IPS-20b (cell line): ENCODE measurements around the gene ILDR2.

Experiments
- H3K27ac ChIP-seq: one replicate; pipeline ENCODE4 v1.5.1; 2013; ENCODE audit warnings: low read length
- H3K27me3 ChIP-seq: 2 replicates; pipeline ENCODE4 v1.6.1; 2013; ENCODE audit warnings: mild to moderate bottlenecking, low read length, inconsistent platforms; ENCODE audit not compliant: insufficient read depth
- H3K36me3 ChIP-seq: 2 replicates; pipeline ENCODE4 v1.6.1; 2013; ENCODE audit warnings: low read depth, mild to moderate bottlenecking, inconsistent platforms, low read length, moderate library complexity; ENCODE audit not compliant: insufficient read depth
- H3K4me1 ChIP-seq: 2 replicates; pipeline ENCODE4 v1.6.1; 2013; ENCODE audit warnings: mild to moderate bottlenecking, control low read depth, inconsistent platforms, low read length, moderate library complexity; ENCODE audit not compliant: insufficient read depth
- H3K4me3 ChIP-seq: 2 replicates; pipeline ENCODE4 v1.5.1; 2013; ENCODE audit warnings: mild to moderate bottlenecking, low read length, inconsistent platforms
- H3K9ac ChIP-seq: 2 replicates; pipeline ENCODE4 v1.6.1; 2013; ENCODE audit warnings: low read depth, mild to moderate bottlenecking, inconsistent platforms, low read length, moderate library complexity
- H3K9me3 ChIP-seq: 2 replicates; pipeline ENCODE4 v1.6.1; 2013; ENCODE audit warnings: mild to moderate bottlenecking, low read depth, low read length, inconsistent platforms; ENCODE audit not compliant: insufficient read depth

The ILDR2 gene

GRCh38 chr1:166876540-166876838 lies 98.9 kb downstream of the ILDR2 start:
- H3K4me3 ChIP-seq: peak overlapping the region; percentile 66
- peak overlapping the region; percentile 43; the same call in 1 of the 2 replicates for H3K9ac ChIP-seq
- peaks cover 8% of the 10 kb centered on the region; the same call in 1 of the 2 replicates for H3K4me1 ChIP-seq
- peaks cover 3% of the 10 kb centered on the region; the same call in 1 of the 2 replicates for H3K36me3 ChIP-seq
- H3K9me3 ChIP-seq: no peaks in the 10 kb centered on the region
- no peaks in the 10 kb centered on the region for H3K27me3 ChIP-seq
- no peak overlapping the region for H3K27ac ChIP-seq

GRCh38 chr1:166875734-166876539 lies 99.4 kb downstream of the ILDR2 start, which contains the start of gene TADA1:
Gene TADA1, minus strand, starts transcription at chr1:166876264. Its CDS starts 31 bp downstream, at chr1:166876233.
- Histone ChIP-seq H3K4me1 (peaks cover 8% of the 10 kb centered on the region; the same call in 1 of the 2 replicates), H3K27ac (peak within 1 kb of the TSS; percentile 71), H3K36me3 (peaks cover 3% of the 10 kb centered on the region; the same call in 1 of the 2 replicates), H3K27me3 (no peaks in the 10 kb centered on the region), H3K9me3 (no peaks in the 10 kb centered on the region), H3K4me3 (peak within 1 kb of the TSS; percentile 95), H3K9ac (peak within 1 kb of the TSS; percentile 91)

GRCh38 chr1:166875302-166875733 lies 100.0 kb downstream of the ILDR2 start:
- Histone ChIP-seq H3K9me3 (no peaks in the 10 kb centered on the region), H3K4me3 (peak overlapping the region; percentile 95), H3K27me3 (no peaks in the 10 kb centered on the region), H3K36me3 (peaks cover 3% of the 10 kb centered on the region; the same call in 1 of the 2 replicates), H3K9ac (peak overlapping the region; percentile 91), H3K27ac (peak overlapping the region; percentile 71), H3K4me1 (peaks cover 8% of the 10 kb centered on the region; the same call in 1 of the 2 replicates)

DNA sequence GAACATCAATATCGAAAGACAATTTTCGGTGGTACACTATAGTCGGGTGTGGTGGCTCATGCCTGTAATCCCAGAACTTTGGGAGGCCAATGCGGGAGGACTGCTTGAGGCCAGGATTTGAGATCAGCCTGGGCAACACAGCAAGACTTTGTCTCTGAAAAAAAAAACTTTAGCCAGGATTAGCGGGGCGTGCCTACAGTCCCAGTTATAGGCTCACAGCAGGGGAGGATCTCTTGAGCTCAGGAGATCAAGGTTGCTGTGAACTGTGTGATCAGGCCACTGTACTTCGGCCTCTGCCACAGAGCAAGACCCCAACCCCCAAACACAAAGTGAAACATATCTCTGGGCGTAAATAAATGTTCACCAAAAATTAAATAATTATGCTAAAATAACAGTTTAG lies 100.9 kb downstream of the ILDR2 start:
- peaks cover 8% of the 10 kb centered on the region; the same call in 1 of the 2 replicates for H3K4me1 ChIP-seq
- no peak overlapping the region for H3K4me3 ChIP-seq
- H3K27me3 ChIP-seq: no peaks in the 10 kb centered on the region
- H3K9me3 ChIP-seq: no peaks in the 10 kb centered on the region
- peaks cover 3% of the 10 kb centered on the region; the same call in 1 of the 2 replicates for H3K36me3 ChIP-seq
- H3K27ac ChIP-seq: no peak overlapping the region
- H3K9ac ChIP-seq: no peak overlapping the region

- Histone ChIP-seq H3K27ac (no peak overlapping the region), H3K9ac (no peak overlapping the region), H3K27me3 (no peaks in the 10 kb centered on the region), H3K36me3 (peaks cover 34% of the 10 kb centered on the region), H3K4me1 (0 out of 2 replicates have a peak, but pooled peaks cover 4% of the 10 kb centered on the region), H3K9me3 (no peaks in the 10 kb centered on the region), H3K4me3 (no peak overlapping the region)
These were observed 104.8 kb downstream of the ILDR2 start for GRCh38 chr1:166870584-166870983.

GRCh38 chr1:166869318-166870099 lies 105.8 kb downstream of the ILDR2 start:
- H3K9me3 ChIP-seq: no peaks in the 10 kb centered on the region
- no peak overlapping the region for H3K27ac ChIP-seq
- H3K36me3 ChIP-seq: peaks cover 42% of the 10 kb centered on the region
- no peak overlapping the region for H3K9ac ChIP-seq
- H3K4me3 ChIP-seq: no peak overlapping the region
- no peaks in the 10 kb centered on the region for H3K4me1 ChIP-seq
- no peaks in the 10 kb centered on the region for H3K27me3 ChIP-seq

- no peaks in the 10 kb centered on the region for H3K27me3 ChIP-seq
- no peaks in the 10 kb centered on the region for H3K9me3 ChIP-seq
- no peak overlapping the region for H3K4me3 ChIP-seq
- no peak overlapping the region for H3K9ac ChIP-seq
- H3K27ac ChIP-seq: no peak overlapping the region
- H3K36me3 ChIP-seq: peaks cover 51% of the 10 kb centered on the region
- no peaks in the 10 kb centered on the region for H3K4me1 ChIP-seq
These were observed 106.7 kb downstream of the ILDR2 start for GRCh38 chr1:166868639-166869038.

DNA sequence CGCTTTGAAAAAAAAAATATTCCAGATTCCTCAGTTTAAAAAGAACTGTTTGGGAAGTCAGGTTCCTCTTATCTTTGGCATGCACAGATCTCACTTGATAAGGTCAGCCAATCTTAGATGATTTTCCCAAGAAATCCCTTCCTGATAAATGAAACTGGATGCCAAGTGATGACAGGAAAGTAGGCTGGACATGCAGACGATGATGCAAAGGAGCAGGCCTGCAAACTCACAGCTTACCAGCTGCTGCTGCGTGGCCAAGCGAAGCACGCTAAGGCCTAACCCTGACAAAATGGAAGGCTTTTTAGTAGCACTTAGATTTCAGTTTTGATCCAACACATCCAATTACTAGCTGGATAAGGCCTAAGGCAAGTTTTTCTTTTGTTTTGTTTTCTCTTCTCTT lies 109.4 kb downstream of the ILDR2 start:
- no peak overlapping the region for H3K9ac ChIP-seq
- peaks cover 75% of the 10 kb centered on the region for H3K36me3 ChIP-seq
- no peaks in the 10 kb centered on the region for H3K9me3 ChIP-seq
- peaks cover 2% of the 10 kb centered on the region; the same call in 1 of the 2 replicates for H3K4me1 ChIP-seq
- H3K4me3 ChIP-seq: no peak overlapping the region
- no peaks in the 10 kb centered on the region for H3K27me3 ChIP-seq
- H3K27ac ChIP-seq: no peak overlapping the region

DNA sequence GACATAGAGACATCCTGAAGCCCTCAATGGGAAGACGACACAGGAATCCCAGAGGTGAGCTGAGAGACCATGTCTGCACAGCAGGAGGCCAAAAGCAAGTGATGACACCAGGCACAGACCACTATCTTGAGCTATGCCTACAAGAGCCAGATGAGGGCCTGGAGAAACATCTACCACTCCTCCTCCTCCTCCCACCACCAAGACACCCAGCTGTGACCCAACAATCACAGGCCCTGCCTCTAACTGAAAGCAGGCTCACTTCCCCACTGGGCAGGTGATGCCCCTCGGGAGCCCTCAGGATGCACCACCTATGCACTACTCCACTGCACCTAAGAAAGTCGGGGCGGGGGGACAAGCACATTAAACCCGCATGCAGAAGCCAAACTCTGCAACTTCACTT lies 115.7 kb downstream of the ILDR2 start:
- Histone ChIP-seq H3K9me3 (no peaks in the 10 kb centered on the region), H3K4me1 (peaks cover 9% of the 10 kb centered on the region; the same call in 1 of the 2 replicates), H3K27me3 (no peaks in the 10 kb centered on the region), H3K36me3 (peaks cover 99% of the 10 kb centered on the region), H3K9ac (no peak overlapping the region), H3K27ac (no peak overlapping the region), H3K4me3 (no peak overlapping the region)

DNA sequence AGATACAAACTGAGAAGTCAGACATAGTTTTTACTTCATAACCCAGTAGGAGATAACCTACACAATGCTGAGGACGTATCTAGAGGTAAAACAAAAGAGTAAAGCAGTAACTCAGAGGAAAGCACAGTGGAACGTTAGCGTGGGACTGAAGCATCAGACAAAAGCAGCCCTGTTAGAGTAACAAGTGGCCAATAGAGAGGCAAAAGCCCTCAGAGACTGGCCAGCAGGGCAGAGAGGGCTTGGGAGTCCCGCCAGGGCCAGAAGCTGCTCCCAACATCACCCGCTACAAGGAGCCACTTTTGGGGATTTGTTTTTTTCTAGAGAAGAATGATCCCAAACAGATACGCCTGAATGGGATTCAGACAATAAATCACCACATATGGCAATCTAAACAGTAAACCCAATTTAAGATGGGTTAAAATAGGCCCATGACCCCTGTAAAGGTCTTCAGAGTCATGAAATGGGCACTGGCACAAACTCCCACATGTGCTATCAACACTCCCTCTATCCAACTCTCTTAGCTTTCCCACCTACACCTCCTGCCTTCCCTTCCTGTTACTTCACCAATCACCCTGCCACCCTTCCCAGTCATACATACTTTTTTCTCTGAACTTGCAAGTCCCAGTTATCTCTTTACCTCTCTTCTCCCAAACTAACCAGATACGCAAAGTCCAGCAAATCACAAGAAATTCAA lies 116.5 kb downstream of the ILDR2 start:
- no peak overlapping the region for H3K27ac ChIP-seq
- H3K4me1 ChIP-seq: peaks cover 9% of the 10 kb centered on the region; the same call in 1 of the 2 replicates
- no peak overlapping the region for H3K4me3 ChIP-seq
- H3K27me3 ChIP-seq: no peaks in the 10 kb centered on the region
- no peaks in the 10 kb centered on the region for H3K9me3 ChIP-seq
- no peak overlapping the region for H3K9ac ChIP-seq
- H3K36me3 ChIP-seq: peaks cover 99% of the 10 kb centered on the region
